Stimulated activated effector memory CD8-positive, alpha-beta T cell treated with anti-CD3 and anti-CD28 coated beads, Interleukin-12 subunit alpha, Interleukin-12 subunit beta, amount 100 ng/mL, for 72 hours (primary cell): ENCODE measurements around the gene LINC00237.
A peak's percentile ranks its signal among the peaks of the same experiment; 100 is the strongest.

ENCODE experiments used
- ATAC-seq: fragments of 150-1000 bp; cut with Tn5 transposase; 2 replicates; pipeline ENCODE4 v1.10.0; 2021
- DNase-seq, 2 donors: peaks; one replicate each; pipeline ENCODE4 v3.0.0; 2021 to 2022; ENCODE audit warnings: low spot score in 2 of 2
- H3K27ac Mint-ChIP-seq: one replicate; pipeline ENCODE4 v1.8.0; 2022; ENCODE audit warnings: mild to moderate bottlenecking, mixed read lengths
- H3K36me3 Mint-ChIP-seq: one replicate; pipeline ENCODE4 v1.8.0; 2022; ENCODE audit warnings: mild to moderate bottlenecking, mixed read lengths
- H3K4me1 Mint-ChIP-seq: one replicate; pipeline ENCODE4 v1.8.0; 2022; ENCODE audit warnings: mixed read lengths
- H3K4me3 Mint-ChIP-seq: one replicate; pipeline ENCODE4 v1.8.0; 2022; ENCODE audit warnings: mild to moderate bottlenecking, mixed read lengths
- H3K9me3 Mint-ChIP-seq: one replicate; pipeline ENCODE4 v1.8.0; 2022; ENCODE audit warnings: mixed read lengths

LINC00237 gene

GRCh38 chr20:21106171-21107017 is at the start of gene LINC00237:
LINC00237 (minus strand) TSS chr20:21106358.
- no peaks in the 10 kb centered on the region for H3K36me3 Mint-ChIP-seq
- peak within 1 kb of the TSS; percentile 42 for H3K4me3 Mint-ChIP-seq
- DNase-seq (no peak), ATAC-seq (no peak)
- H3K9me3 Mint-ChIP-seq = no peaks in the 10 kb centered on the region
- H3K27ac Mint-ChIP-seq = no peak within 1 kb of the TSS
- peaks cover 28% of the 10 kb centered on the region for H3K4me1 Mint-ChIP-seq

GRCh38 chr20:21155268-21155667 is 49.1 kb upstream of the LINC00237 start:
- Mint-ChIP-seq H3K4me1 (no peaks in the 10 kb centered on the region), H3K27ac (no peak overlapping the region), H3K36me3 (peaks cover 6% of the 10 kb centered on the region), H3K9me3 (no peaks in the 10 kb centered on the region), H3K4me3 (no peak overlapping the region)
- no peak for ATAC-seq
- DNase-seq = no peak

GRCh38 chr20:21154692-21155091 is 48.5 kb upstream of the LINC00237 start:
- H3K4me3 Mint-ChIP-seq = no peak overlapping the region
- H3K9me3 Mint-ChIP-seq = no peaks in the 10 kb centered on the region
- H3K36me3 Mint-ChIP-seq = peaks cover 1% of the 10 kb centered on the region
- no peak for ATAC-seq
- no peak for DNase-seq
- peak overlapping the region; percentile 21 for H3K27ac Mint-ChIP-seq
- H3K4me1 Mint-ChIP-seq = no peaks in the 10 kb centered on the region

- Mint-ChIP-seq H3K36me3 (no peaks in the 10 kb centered on the region), H3K4me3 (no peak overlapping the region), H3K27ac (no peak overlapping the region), H3K4me1 (peaks cover 6% of the 10 kb centered on the region), H3K9me3 (no peaks in the 10 kb centered on the region)
- DNase-seq (no peak), ATAC-seq (no peak)
Measured at GRCh38 chr20:21151791-21152190, 45.6 kb upstream of the LINC00237 start.

- Mint-ChIP-seq H3K4me3 (no peak overlapping the region), H3K4me1 (peaks cover 6% of the 10 kb centered on the region), H3K36me3 (no peaks in the 10 kb centered on the region), H3K27ac (no peak overlapping the region), H3K9me3 (no peaks in the 10 kb centered on the region)
- DNase-seq (no peak), ATAC-seq (no peak)
Measured at GRCh38 chr20:21149344-21149743, 43.2 kb upstream of the LINC00237 start.

- Mint-ChIP-seq H3K36me3 (no peaks in the 10 kb centered on the region), H3K27ac (no peak overlapping the region), H3K9me3 (no peaks in the 10 kb centered on the region), H3K4me3 (no peak overlapping the region), H3K4me1 (peaks cover 6% of the 10 kb centered on the region)
- ATAC-seq (peak; percentile 85), DNase-seq (no peak)
Measured at GRCh38 chr20:21147593-21147992, 41.4 kb upstream of the LINC00237 start.

GRCh38 chr20:21146215-21146614 is 40.1 kb upstream of the LINC00237 start:
- DNase-seq (no peak), ATAC-seq (no peak)
- Mint-ChIP-seq H3K4me1 (peaks cover 6% of the 10 kb centered on the region), H3K9me3 (no peaks in the 10 kb centered on the region), H3K36me3 (no peaks in the 10 kb centered on the region), H3K4me3 (no peak overlapping the region), H3K27ac (no peak overlapping the region)

- Mint-ChIP-seq H3K9me3 (no peaks in the 10 kb centered on the region), H3K4me1 (peaks cover 6% of the 10 kb centered on the region), H3K4me3 (no peak overlapping the region), H3K36me3 (no peaks in the 10 kb centered on the region), H3K27ac (no peak overlapping the region)
- no peak for ATAC-seq
- no peak for DNase-seq
Measured at GRCh38 chr20:21145424-21145823, 39.3 kb upstream of the LINC00237 start.

GRCh38 chr20:21143194-21143890 is 37.2 kb upstream of the LINC00237 start:
- Mint-ChIP-seq H3K4me1 (peaks cover 6% of the 10 kb centered on the region), H3K4me3 (no peak overlapping the region), H3K27ac (no peak overlapping the region), H3K9me3 (no peaks in the 10 kb centered on the region), H3K36me3 (peaks cover 20% of the 10 kb centered on the region)
- no peak for ATAC-seq
- DNase-seq = no peak

- Mint-ChIP-seq H3K9me3 (no peaks in the 10 kb centered on the region), H3K4me3 (no peak overlapping the region), H3K27ac (no peak overlapping the region), H3K4me1 (no peaks in the 10 kb centered on the region), H3K36me3 (peaks cover 35% of the 10 kb centered on the region)
- DNase-seq (no peak), ATAC-seq (no peak)
Measured at GRCh38 chr20:21141825-21142224, 35.7 kb upstream of the LINC00237 start.

- no peak for DNase-seq
- Mint-ChIP-seq H3K27ac (no peak overlapping the region), H3K9me3 (no peaks in the 10 kb centered on the region), H3K4me1 (no peaks in the 10 kb centered on the region), H3K4me3 (no peak overlapping the region), H3K36me3 (peaks cover 47% of the 10 kb centered on the region)
- ATAC-seq = no peak
Measured at GRCh38 chr20:21139881-21140566, 33.9 kb upstream of the LINC00237 start.

GRCh38 chr20:21137078-21137477 is 30.9 kb upstream of the LINC00237 start:
- ATAC-seq = no peak
- no peak overlapping the region for H3K4me3 Mint-ChIP-seq
- no peaks in the 10 kb centered on the region for H3K4me1 Mint-ChIP-seq
- H3K36me3 Mint-ChIP-seq = peaks cover 69% of the 10 kb centered on the region
- no peaks in the 10 kb centered on the region for H3K9me3 Mint-ChIP-seq
- DNase-seq = no peak
- no peak overlapping the region for H3K27ac Mint-ChIP-seq

GRCh38 chr20:21136015-21136732 is 30.0 kb upstream of the LINC00237 start:
- ATAC-seq (no peak), DNase-seq (no peak)
- no peak overlapping the region for H3K4me3 Mint-ChIP-seq
- H3K9me3 Mint-ChIP-seq = no peaks in the 10 kb centered on the region
- no peak overlapping the region for H3K27ac Mint-ChIP-seq
- no peaks in the 10 kb centered on the region for H3K4me1 Mint-ChIP-seq
- H3K36me3 Mint-ChIP-seq = peaks cover 70% of the 10 kb centered on the region

- H3K4me1 Mint-ChIP-seq = peaks cover 3% of the 10 kb centered on the region
- H3K4me3 Mint-ChIP-seq = no peak overlapping the region
- peaks cover 67% of the 10 kb centered on the region for H3K36me3 Mint-ChIP-seq
- H3K9me3 Mint-ChIP-seq = no peaks in the 10 kb centered on the region
- no peak overlapping the region for H3K27ac Mint-ChIP-seq
- DNase-seq (no peak), ATAC-seq (no peak)
Measured at GRCh38 chr20:21134883-21135493, 28.8 kb upstream of the LINC00237 start.
